IMR-90 (cell line): ENCODE data around the gene CALML3. TPM values are rescaled to one million over a fixed set of nuclear protein-coding genes. Genes with fewer than 3 reads are reported as not detected.

ENCODE experiments used
- ATAC-seq: fragments of 200-7000 bp; cut with Tn5 transposase; 2 replicates; pipeline ENCODE4 v1.9.1; 2020; ENCODE audit warnings: low read depth, mild to moderate bottlenecking, moderate library complexity
- BruUV-seq: library from RNA; stranded (reverse); fragments of 400-500 nt; replicated peaks from 2 replicates; lab custom pipeline; 2021; lab: Mats Ljungman, UMichigan
- CTCF ChIA-PET: fragments of 300-600 bp; formaldehyde crosslinking; extraction: SDS; loops from one replicate; lab custom pipeline; 2021; ENCODE audit warnings: antibody characterized with exemption; lab: Yijun Ruan, JAX
- POLR2A ChIA-PET: fragments of 300-600 bp; sonication (Branson Sonifier 250); formaldehyde crosslinking; loops from one replicate; lab custom pipeline; 2022; ENCODE audit warnings: antibody characterized with exemption; ENCODE audit not compliant: unreplicated experiment; lab: Charles Lee
- DNase-seq: peaks from one replicate; pipeline ENCODE4 v3.0.0; 2013
- H2AFZ ChIP-seq: replicated peaks from 2 replicates; pipeline ENCODE3; 2013; ENCODE audit warnings: low read length, mild to moderate bottlenecking; ENCODE audit not compliant: poor library complexity
- H2AK5ac ChIP-seq: 2 replicates; pipeline ENCODE4 v1.6.1; 2013; ENCODE audit warnings: low read depth, low read length, inconsistent platforms
- H2AK9ac ChIP-seq: replicated peaks from 2 replicates; pipeline ENCODE3; 2013; ENCODE audit warnings: mild to moderate bottlenecking, low read depth, low read length, moderate library complexity; ENCODE audit not compliant: poor library complexity
- H2BK120ac ChIP-seq: 2 replicates; pipeline ENCODE4 v1.6.1; 2013; ENCODE audit warnings: low read depth, low read length, inconsistent platforms
- H2BK15ac ChIP-seq: 3 replicates; pipeline ENCODE4 v1.6.1; 2013; ENCODE audit warnings: low read depth, low read length, inconsistent platforms
- H2BK20ac ChIP-seq: 2 replicates; pipeline ENCODE4 v1.6.1; 2013; ENCODE audit warnings: low read depth, mild to moderate bottlenecking, inconsistent platforms, low read length, moderate library complexity
- H2BK5ac ChIP-seq: 2 replicates; pipeline ENCODE4 v1.6.1; 2013; ENCODE audit warnings: mild to moderate bottlenecking, low read depth, low read length, inconsistent platforms; ENCODE audit not compliant: poor library complexity, severe bottlenecking
- H3K14ac ChIP-seq: replicated peaks from 2 replicates; pipeline ENCODE4 v1.6.1; 2013; ENCODE audit warnings: low read depth, low read length, inconsistent platforms
- H3K18ac ChIP-seq: 2 replicates; pipeline ENCODE4 v1.6.1; 2013; ENCODE audit warnings: low read depth, low read length, control low read depth
- H3K23ac ChIP-seq: 2 replicates; pipeline ENCODE4 v1.6.1; 2013; ENCODE audit warnings: low read depth, low read length, inconsistent platforms
- H3K27ac ChIP-seq: 2 replicates; pipeline ENCODE4 v1.5.1; 2013; ENCODE audit warnings: mild to moderate bottlenecking, control low read depth, low read length; ENCODE audit not compliant: insufficient read depth
- H3K27me3 ChIP-seq: 2 replicates; pipeline ENCODE4 v1.6.1; 2013; ENCODE audit warnings: low read length; ENCODE audit not compliant: control insufficient read depth, insufficient read depth
- H3K36me3 ChIP-seq: 2 replicates; pipeline ENCODE4 v1.6.1; 2013; ENCODE audit warnings: low read length, mixed read lengths; ENCODE audit not compliant: control insufficient read depth, insufficient read depth
- H3K4ac ChIP-seq: 2 replicates; pipeline ENCODE4 v1.6.1; 2013; ENCODE audit warnings: low read depth, low read length, inconsistent platforms
- H3K4me1 ChIP-seq: 2 replicates; pipeline ENCODE4 v1.6.1; 2013; ENCODE audit warnings: low read length, mixed read lengths; ENCODE audit not compliant: control insufficient read depth, insufficient read depth
- H3K4me2 ChIP-seq: 2 replicates; pipeline ENCODE4 v1.6.1; 2013; ENCODE audit warnings: low read depth, mild to moderate bottlenecking, control low read depth, low read length, moderate library complexity
- H3K4me3 ChIP-seq: 2 replicates; pipeline ENCODE4 v1.5.1; 2013; ENCODE audit warnings: low read depth, mild to moderate bottlenecking, control low read depth, low read length, moderate library complexity; ENCODE audit not compliant: insufficient read depth
- H3K56ac ChIP-seq: 2 replicates; pipeline ENCODE4 v1.6.1; 2013; ENCODE audit warnings: low read length, inconsistent platforms; ENCODE audit not compliant: insufficient read depth; ENCODE audit errors: extremely low read depth
- H3K79me1 ChIP-seq, 2 experiments: 2 replicates each; pipeline ENCODE4 v1.6.1; 2013; ENCODE audit warnings: low read length in 2 of 2, inconsistent platforms in 1 of 2, low read depth in 1 of 2
- H3K9ac ChIP-seq: 2 replicates; pipeline ENCODE4 v1.6.1; 2013; ENCODE audit warnings: low read depth, low read length, control low read depth
- H3K9me1 ChIP-seq: 2 replicates; pipeline ENCODE4 v1.6.1; 2013; ENCODE audit warnings: low read length, inconsistent platforms; ENCODE audit not compliant: insufficient read depth
- H3K9me3 ChIP-seq: 2 replicates; pipeline ENCODE4 v1.6.1; 2013; ENCODE audit warnings: low read length; ENCODE audit not compliant: control insufficient read depth, insufficient read depth
- H4K20me1 ChIP-seq: 2 replicates; pipeline ENCODE4 v1.6.1; 2013; ENCODE audit warnings: low read length, inconsistent platforms; ENCODE audit not compliant: insufficient read depth
- H4K5ac ChIP-seq: 2 replicates; pipeline ENCODE4 v1.6.1; 2013; ENCODE audit warnings: mild to moderate bottlenecking, low read depth, low read length, control low read depth
- H4K8ac ChIP-seq, 2 experiments: 2 replicates each; pipeline ENCODE4 v1.6.1; 2013; ENCODE audit warnings: low read depth in 2 of 2, low read length in 2 of 2, control low read depth in 1 of 2, inconsistent platforms in 1 of 2
- H4K91ac ChIP-seq: 2 replicates; pipeline ENCODE4 v1.6.1; 2013; ENCODE audit warnings: low read depth, low read length, inconsistent platforms; ENCODE audit not compliant: insufficient read depth
- CTCF ChIP-seq: conservative IDR thresholded peaks from 2 replicates; pipeline ENCODE4 v1.5.1; 2012; ENCODE audit warnings: mild to moderate bottlenecking, low read depth, low read length, improper control_type of control experiment
- MAZ ChIP-seq: IDR thresholded peaks from 2 replicates; pipeline ENCODE4 v1.6.1; 2012; ENCODE audit warnings: low read depth, mild to moderate bottlenecking, low read length, improper control_type of control experiment, moderate library complexity, borderline replicate concordance
- WGBS, 2 experiments: methylation state at CpG; one replicate each; pipeline versions ENCODE4 v1.1.5 to v1.1.7; 2013; ENCODE audit warnings: missing lambda C conversion rate in 2 of 2; ENCODE audit not compliant: insufficient read length in 1 of 2; ENCODE audit errors: extremely low coverage in 2 of 2; 5-methylcytosine and 5-hydroxymethylcytosine counted together
- dilution Hi-C: fragments of 300-500 bp; cut with HindIII; formaldehyde crosslinking; loops from one replicate; pipeline ENCODE4 v1.14.3; 2018; ENCODE audit warnings: low sequenced_read_pairs; ENCODE audit not compliant: unreplicated experiment
- in situ Hi-C: fragments of 300-500 bp; cut with MboI; formaldehyde crosslinking; loops from 3 replicates; pipeline ENCODE4 v1.14.3; 2019; ENCODE audit warnings: low sequenced_read_pairs, inconsistent platforms, mixed read lengths
- intact Hi-C: fragments of 100-400 bp; cut with micrococcal nuclease; formaldehyde crosslinking; loops from 2 replicates; pipeline ENCODE4 v1.10.0; 2022
- polyA plus RNA-seq, 3 experiments: library from polyadenylated mRNA; depleted of rRNA; stranded (reverse); fragments of >200 nt; gene quantifications; 2 replicates each; pipeline ENCODE4 v1.2.3, GENCODE V29; 2012; ENCODE audit warnings: low replicate concordance in 1 of 3
- total RNA-seq: library from RNA; depleted of rRNA; stranded (reverse); fragments of >200 nt; gene quantifications from 2 replicates; pipeline ENCODE4 v1.2.3, GENCODE V29; 2012

CALML3 gene
- total and polyA plus RNA-seq, 2 of the 4 experiments (the other 2 are of a cell fraction): not detected

GRCh38 chr10:5531558-5532306 lies 7.0 kb downstream of the CALML3 start:
- no peak overlapping the region for H2AK5ac ChIP-seq
- H3K23ac ChIP-seq: no peak overlapping the region
- H2AFZ ChIP-seq: no peak overlapping the region
- no peak overlapping the region for H4K8ac ChIP-seq
- no peak overlapping the region for H3K14ac ChIP-seq
- H4K20me1 ChIP-seq: no peaks in the 10 kb centered on the region
- no peak overlapping the region for H2BK20ac ChIP-seq
- H3K9ac ChIP-seq: no peak overlapping the region
- POLR2A ChIA-PET: no interaction called here
- H3K27ac ChIP-seq: no peak overlapping the region
- peaks cover 2% of the 10 kb centered on the region; the same call in 1 of the 2 replicates for H3K27me3 ChIP-seq
- 80% methylated on average over 2 of the region's 10 CpGs; no CpG with 5 or more reads in 1 of the 2 experiments for WGBS, 2 experiments
- intact Hi-C loops: no loop called here
- H3K4me1 ChIP-seq: peaks cover 4% of the 10 kb centered on the region; the same call in 1 of the 2 replicates
- H4K91ac ChIP-seq: no peak overlapping the region
- DNase-seq (no peak), ATAC-seq (no peak)
- no peak overlapping the region for H2BK15ac ChIP-seq
- no peak overlapping the region for H3K18ac ChIP-seq
- H3K36me3 ChIP-seq: no peaks in the 10 kb centered on the region
- no peak overlapping the region for H3K4me3 ChIP-seq
- CTCF ChIA-PET: no interaction called here
- H3K4me2 ChIP-seq: no peak overlapping the region
- H3K4ac ChIP-seq: no peak overlapping the region
- dilution Hi-C loops: no loop called here
- H2BK120ac ChIP-seq: no peak overlapping the region
- H3K56ac ChIP-seq: no peak overlapping the region
- H2BK5ac ChIP-seq: no peak overlapping the region
- no TSS peak for BruUV-seq
- no peaks in the 10 kb centered on the region for H3K79me1 ChIP-seq
- TF ChIP-seq MAZ (no peak), CTCF (no peak)
- H3K9me1 ChIP-seq: 0 out of 2 replicates have a peak, but pooled peaks cover 3% of the 10 kb centered on the region
- no peak overlapping the region for H4K5ac ChIP-seq
- no peaks in the 10 kb centered on the region for H3K9me3 ChIP-seq
- no peak overlapping the region for H2AK9ac ChIP-seq
- in situ Hi-C loops: no loop called here
